HG02571 (cell line): ENCODE data around the gene PACSIN1.
"Not testable (repeated sequence)": the region's sequence is repeated elsewhere in the genome, so short reads cannot be mapped to it uniquely, and the experiment has no call there.

Experiments
- ATAC-seq: cut with Tn5 transposase; IDR thresholded peaks from one replicate; pipeline ENCODE4 v1.9.1; 2021; ENCODE audit warnings: mild to moderate bottlenecking, moderate library complexity; ENCODE audit not compliant: unreplicated experiment

Gene PACSIN1

GRCh38 chr6:34457742-34458735 lies 7.8 kb upstream of the PACSIN1 start:
- no peak for ATAC-seq

GRCh38 chr6:34459899-34460593 lies 5.8 kb upstream of the PACSIN1 start:
- ATAC-seq = no peak

- ATAC-seq = no peak
Measured at GRCh38 chr6:34460796-34461507, 4.9 kb upstream of the PACSIN1 start.

- ATAC-seq = no peak
Measured at GRCh38 chr6:34462010-34462409, 3.9 kb upstream of the PACSIN1 start.

GRCh38 chr6:34462551-34462971 lies 3.3 kb upstream of the PACSIN1 start:
- no peak for ATAC-seq

GRCh38 chr6:34463299-34463698 lies 2.6 kb upstream of the PACSIN1 start:
- no peak for ATAC-seq

GRCh38 chr6:34463849-34464248 lies 2.0 kb upstream of the PACSIN1 start:
- ATAC-seq = no peak

- no peak for ATAC-seq
Measured at GRCh38 chr6:34466242-34467185, 638 bp downstream of the PACSIN1 start.

- no peak for ATAC-seq
Measured at GRCh38 chr6:34468378-34468892, 2.6 kb downstream of the PACSIN1 start.

GRCh38 chr6:34469499-34469898 lies 3.6 kb downstream of the PACSIN1 start:
- ATAC-seq = no peak

- ATAC-seq = no peak
Measured at GRCh38 chr6:34472425-34472824, 6.5 kb downstream of the PACSIN1 start.

GRCh38 chr6:34473967-34474366 lies 8.1 kb downstream of the PACSIN1 start:
- no peak for ATAC-seq

- no peak for ATAC-seq
Measured at GRCh38 chr6:34474754-34475153, 8.9 kb downstream of the PACSIN1 start.

- ATAC-seq = no peak
Measured at GRCh38 chr6:34475238-34475682, 9.4 kb downstream of the PACSIN1 start.

GRCh38 chr6:34475767-34476328 lies 10.0 kb downstream of the PACSIN1 start:
- ATAC-seq = no peak

- no peak for ATAC-seq
Measured at GRCh38 chr6:34476447-34476846, 10.6 kb downstream of the PACSIN1 start.

- ATAC-seq = no peak
Measured at GRCh38 chr6:34476921-34477320, 11.0 kb downstream of the PACSIN1 start.

- ATAC-seq = no peak
Measured at GRCh38 chr6:34478796-34479195, 12.9 kb downstream of the PACSIN1 start.

- ATAC-seq = not testable (repeated sequence)
Measured at GRCh38 chr6:34483781-34484180, 17.9 kb downstream of the PACSIN1 start.

GRCh38 chr6:34484391-34484790 lies 18.5 kb downstream of the PACSIN1 start:
- no peak for ATAC-seq
